Umbilical cord (tissue), 2 donors: ENCODE measurements around the gene BCR. TPM values are rescaled to one million over a fixed set of nuclear protein-coding genes. Genes with fewer than 3 reads are reported as not detected.
"Not testable (repeated sequence)": the region's sequence is repeated elsewhere in the genome, so short reads cannot be mapped to it uniquely, and the experiment has no call there.

Experiments used
- DNase-seq: peaks from one replicate; pipeline ENCODE4 v3.0.0-alpha.2; 2015; ENCODE audit warnings: low spot score
- total RNA-seq: library from RNA; depleted of rRNA; stranded (reverse); fragments of >200 nt; gene quantifications from one replicate; pipeline ENCODE4 v1.2.3, GENCODE V29; 2014; ENCODE audit warnings: low replicate concordance; ENCODE audit not compliant: insufficient read depth

The BCR gene
- 27.0 TPM for total RNA-seq

- DNase-seq: peak; percentile 73
These were observed at the start of gene BCR for GRCh38 chr22:23180301-23180892. Gene BCR (plus strand): TSS chr22:23180509. CDS start chr22:23180961, 452 bp downstream.

- DNase-seq: no peak
These were observed 49.6 kb upstream of the BCR start for GRCh38 chr22:23130697-23131096.

GRCh38 chr22:23131931-23132330 is 48.4 kb upstream of the BCR start:
- no peak for DNase-seq

- no peak for DNase-seq
These were observed 47.8 kb upstream of the BCR start for GRCh38 chr22:23132376-23133091.

GRCh38 chr22:23133922-23134321 is 46.4 kb upstream of the BCR start:
- no peak for DNase-seq

- not testable (repeated sequence) for DNase-seq
These were observed 43.3 kb upstream of the BCR start for GRCh38 chr22:23136991-23137390.

GRCh38 chr22:23137468-23137867 is 42.8 kb upstream of the BCR start:
- no peak for DNase-seq

GRCh38 chr22:23137905-23138561 is 42.3 kb upstream of the BCR start:
- DNase-seq: no peak

GRCh38 chr22:23138584-23139435 is 41.5 kb upstream of the BCR start:
- DNase-seq: no peak

- no peak for DNase-seq
These were observed 39.9 kb upstream of the BCR start for GRCh38 chr22:23140385-23140784.

- DNase-seq: no peak
These were observed 37.7 kb upstream of the BCR start for GRCh38 chr22:23142546-23143105.

- no peak for DNase-seq
These were observed 37.2 kb upstream of the BCR start for GRCh38 chr22:23143119-23143518.

- DNase-seq: no peak
These were observed 35.9 kb upstream of the BCR start for GRCh38 chr22:23144432-23144831.

GRCh38 chr22:23144932-23145877 is 35.1 kb upstream of the BCR start, which contains the start of gene RAB36:
Gene RAB36 (plus strand): TSS chr22:23145477. CDS start chr22:23146617, 1,140 bp downstream.
- peak; percentile 98 for DNase-seq

- DNase-seq: no peak
These were observed 34.3 kb upstream of the BCR start for GRCh38 chr22:23145878-23146470.

GRCh38 chr22:23146478-23147205 is 33.7 kb upstream of the BCR start:
- no peak for DNase-seq

- DNase-seq: peak; percentile 79
These were observed 32.5 kb upstream of the BCR start for GRCh38 chr22:23147617-23148387.

GRCh38 chr22:23149743-23150238 is 30.5 kb upstream of the BCR start:
- no peak for DNase-seq
